Calu3 (cell line): Measurements from ENCODE around the gene UTS2R. TPM values are rescaled to one million over a fixed set of nuclear protein-coding genes. Genes with fewer than 3 reads are reported as not detected.
A peak's percentile ranks its signal among the peaks of the same experiment; 100 is the strongest.

ENCODE experiments used
- BruUV-seq: library from RNA; stranded (reverse); fragments of 400-500 nt; replicated peaks from 2 replicates; lab custom pipeline; 2021; lab: Mats Ljungman, UMichigan
- CTCF ChIA-PET: fragments of 300-600 bp; sonication (Branson Sonifier 250); formaldehyde crosslinking; loops from one replicate; lab custom pipeline; 2022; ENCODE audit warnings: antibody characterized with exemption; lab: Charles Lee
- DNase-seq: peaks from one replicate; pipeline ENCODE4 v3.0.0; 2022
- H3K27ac Mint-ChIP-seq: one replicate; pipeline ENCODE4 v1.8.0; 2022; ENCODE audit warnings: mixed read lengths; ENCODE audit not compliant: unreplicated experiment
- H3K27me3 Mint-ChIP-seq: one replicate; pipeline ENCODE4 v1.8.0; 2022; ENCODE audit warnings: mixed read lengths; ENCODE audit not compliant: unreplicated experiment
- H3K36me3 Mint-ChIP-seq: one replicate; pipeline ENCODE4 v1.8.0; 2022; ENCODE audit warnings: mild to moderate bottlenecking, moderate library complexity, mixed read lengths; ENCODE audit not compliant: insufficient read depth, unreplicated experiment
- H3K4me1 Mint-ChIP-seq: one replicate; pipeline ENCODE4 v1.8.0; 2022; ENCODE audit warnings: mild to moderate bottlenecking, low read depth, mixed read lengths; ENCODE audit not compliant: unreplicated experiment
- H3K4me3 Mint-ChIP-seq: one replicate; pipeline ENCODE4 v1.8.0; 2022; ENCODE audit warnings: mild to moderate bottlenecking, low read depth, moderate library complexity, mixed read lengths; ENCODE audit not compliant: unreplicated experiment
- H3K9me3 Mint-ChIP-seq: one replicate; pipeline ENCODE4 v1.8.0; 2022; ENCODE audit warnings: low read depth, mixed read lengths; ENCODE audit not compliant: unreplicated experiment
- CTCF ChIP-seq: fragments of 200-600 bp; IDR thresholded peaks from one replicate; pipeline ENCODE4 v1.8.0; 2022; ENCODE audit warnings: antibody characterized with exemption; ENCODE audit not compliant: unreplicated experiment
- intact Hi-C: fragments of 100-400 bp; cut with micrococcal nuclease; formaldehyde crosslinking; loops from one replicate; pipeline ENCODE4 v1.10.0; 2022; ENCODE audit not compliant: unreplicated experiment
- total RNA-seq: library from RNA; stranded (reverse); gene quantifications from 2 replicates; pipeline ENCODE4 v1.2.3, GENCODE V29; 2022

Gene UTS2R
- total RNA-seq, 1 experiment from 2014 or later = not detected

GRCh38 chr17:82351254-82351712 is 20.3 kb upstream of the UTS2R start:
- peaks cover 5% of the 10 kb centered on the region for H3K36me3 Mint-ChIP-seq
- no peak overlapping the region for H3K4me3 Mint-ChIP-seq
- no TSS peak for BruUV-seq
- no peaks in the 10 kb centered on the region for H3K9me3 Mint-ChIP-seq
- no peak for DNase-seq
- TF ChIP-seq CTCF = no peak
- no peak overlapping the region for H3K27ac Mint-ChIP-seq
- peaks cover 18% of the 10 kb centered on the region for H3K27me3 Mint-ChIP-seq
- CTCF ChIA-PET = no interaction called here
- intact Hi-C loops = loop anchor here (5.0 kb wide), 2 partner anchors 61 to 201 kb away; no protein-coding TSS in a partner anchor
- peaks cover 6% of the 10 kb centered on the region for H3K4me1 Mint-ChIP-seq

- DNase-seq = peak; percentile 88
- peak; percentile 94 for TF ChIP-seq CTCF
- BruUV-seq = no TSS peak
- Mint-ChIP-seq H3K4me3 (no peak overlapping the region), H3K27me3 (peaks cover 18% of the 10 kb centered on the region), H3K27ac (no peak overlapping the region), H3K4me1 (no peaks in the 10 kb centered on the region), H3K9me3 (no peaks in the 10 kb centered on the region), H3K36me3 (no peaks in the 10 kb centered on the region)
- CTCF ChIA-PET = interaction anchor here (0.7 kb wide), 1 partner anchor 1822 kb away, joined by 3 read pairs; no protein-coding TSS in a partner anchor
- intact Hi-C loops = loop anchor here (5.0 kb wide), 2 partner anchors 60 to 200 kb away; no protein-coding TSS in a partner anchor
Observed at GRCh38 chr17:82351713-82352488, 19.7 kb upstream of the UTS2R start.

- no peak for TF ChIP-seq CTCF
- peaks cover 20% of the 10 kb centered on the region for H3K27me3 Mint-ChIP-seq
- no peak for DNase-seq
- no peaks in the 10 kb centered on the region for H3K36me3 Mint-ChIP-seq
- H3K4me1 Mint-ChIP-seq = peaks cover 5% of the 10 kb centered on the region
- CTCF ChIA-PET = interaction anchor here (0.7 kb wide), 1 partner anchor 57 kb away, joined by 11 read pairs; no protein-coding TSS in a partner anchor
- H3K27ac Mint-ChIP-seq = no peak overlapping the region
- H3K9me3 Mint-ChIP-seq = no peaks in the 10 kb centered on the region
- intact Hi-C loops = loop anchor here (5.0 kb wide), 2 partner anchors 59 to 199 kb away; no protein-coding TSS in a partner anchor
- H3K4me3 Mint-ChIP-seq = no peak overlapping the region
- BruUV-seq = no TSS peak
Observed at GRCh38 chr17:82353484-82353883, 18.1 kb upstream of the UTS2R start.

- Mint-ChIP-seq H3K27ac (no peak overlapping the region), H3K27me3 (peaks cover 15% of the 10 kb centered on the region), H3K4me1 (peaks cover 9% of the 10 kb centered on the region), H3K4me3 (no peak overlapping the region), H3K36me3 (no peaks in the 10 kb centered on the region), H3K9me3 (no peaks in the 10 kb centered on the region)
- intact Hi-C loops = loop anchor here (5.0 kb wide), 2 partner anchors 57 to 197 kb away; no protein-coding TSS in a partner anchor
- BruUV-seq = no TSS peak
- DNase-seq = no peak
- no peak for TF ChIP-seq CTCF
- CTCF ChIA-PET = no interaction called here
Observed at GRCh38 chr17:82354804-82355308, 16.7 kb upstream of the UTS2R start.
